HG03469 (cell line): Measurements from ENCODE around the gene FOXO6.

Source experiments
- ATAC-seq: cut with Tn5 transposase; IDR thresholded peaks from one replicate; pipeline ENCODE4 v1.9.1; 2021; ENCODE audit warnings: mild to moderate bottlenecking, moderate library complexity, moderate number of reproducible peaks; ENCODE audit not compliant: unreplicated experiment

FOXO6 gene

DNA sequence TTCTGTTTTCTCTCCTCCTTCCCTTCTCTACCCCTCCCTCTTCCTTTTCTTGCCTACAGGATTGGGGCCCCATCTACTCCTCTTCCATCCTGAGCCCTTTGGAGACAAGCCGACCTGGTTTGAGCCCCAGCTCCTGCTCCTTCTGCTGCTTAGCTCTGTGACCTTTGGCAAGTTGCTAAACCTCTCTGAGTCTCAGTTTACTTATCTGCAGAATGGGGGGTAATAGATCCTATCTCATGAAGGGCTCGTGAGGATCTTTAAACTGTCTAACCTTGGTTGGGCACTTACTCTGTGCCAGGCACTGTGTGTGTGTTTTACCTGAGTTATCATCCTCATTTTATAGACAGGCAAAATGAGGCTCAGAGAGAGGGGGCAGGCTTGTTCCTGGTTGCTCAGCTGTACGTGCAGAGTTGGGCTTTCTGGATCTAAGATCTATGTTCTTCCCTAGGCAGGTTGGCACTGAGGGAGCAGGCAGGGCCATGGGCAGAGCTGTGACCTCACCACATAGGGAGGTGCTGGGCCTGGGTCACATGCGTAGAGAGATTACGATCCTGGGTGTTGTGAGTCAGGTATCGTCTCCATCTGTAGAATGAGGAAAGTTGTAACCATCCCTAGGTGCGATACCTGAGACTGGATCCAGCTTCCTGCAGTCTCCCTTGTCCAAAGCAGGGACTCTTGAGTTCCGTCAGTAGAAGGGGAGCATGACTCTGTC lies 58.5 kb downstream of the FOXO6 start:
- no peak for ATAC-seq

- no peak for ATAC-seq
These were observed 59.1 kb downstream of the FOXO6 start for GRCh38 chr1:41420351-41420750.

GRCh38 chr1:41420860-41421259 lies 59.6 kb downstream of the FOXO6 start:
- no peak for ATAC-seq

DNA sequence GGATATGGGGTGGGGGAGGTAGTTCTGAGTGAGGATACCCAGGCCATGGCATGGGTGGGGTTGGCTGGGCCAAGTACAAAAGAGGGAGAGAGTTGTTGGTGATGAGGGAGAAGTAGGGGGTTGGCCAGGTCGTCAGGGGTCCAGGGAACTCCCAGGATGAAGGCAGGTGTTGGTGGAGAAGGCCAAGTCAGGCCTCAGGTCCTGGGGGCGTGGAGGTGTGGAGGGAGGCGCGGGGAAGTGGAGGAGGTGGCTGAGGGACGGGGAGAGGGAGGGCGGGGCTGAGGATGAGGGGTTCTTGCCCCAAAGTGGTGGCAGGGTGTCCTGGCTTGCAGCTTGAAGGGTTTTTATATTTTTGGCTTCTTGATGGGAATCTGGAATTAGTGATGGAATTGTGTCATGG lies 61.1 kb downstream of the FOXO6 start:
- ATAC-seq, result no peak

- no peak for ATAC-seq
These were observed 62.4 kb downstream of the FOXO6 start for GRCh38 chr1:41423511-41424191.

DNA sequence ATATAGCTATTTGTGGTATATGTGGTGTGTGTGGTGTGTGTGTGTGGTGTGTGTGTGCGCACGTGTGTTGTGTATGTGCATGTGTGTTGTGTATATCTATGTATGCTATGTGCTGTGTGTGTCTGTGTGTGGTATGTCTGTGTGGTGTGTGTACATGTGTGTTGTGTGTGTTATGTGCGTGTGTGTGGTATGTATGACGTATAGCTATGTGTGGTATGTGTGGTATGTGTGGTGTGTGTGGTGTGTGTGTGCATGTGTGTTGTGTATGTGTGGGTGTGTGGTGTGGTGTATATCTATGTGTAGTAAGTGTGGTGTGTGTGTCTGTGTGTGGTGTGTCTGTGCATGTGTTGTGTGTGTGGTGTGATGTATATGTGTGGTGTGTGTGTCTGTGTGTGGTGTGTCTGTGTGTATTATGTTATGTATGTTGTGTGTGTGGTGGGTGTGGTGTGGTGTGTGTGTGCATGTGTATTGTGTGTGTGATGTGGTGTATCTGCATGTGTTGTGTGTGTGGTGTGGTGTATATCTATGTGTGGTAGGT lies 63.4 kb downstream of the FOXO6 start:
- ATAC-seq, result no peak

DNA sequence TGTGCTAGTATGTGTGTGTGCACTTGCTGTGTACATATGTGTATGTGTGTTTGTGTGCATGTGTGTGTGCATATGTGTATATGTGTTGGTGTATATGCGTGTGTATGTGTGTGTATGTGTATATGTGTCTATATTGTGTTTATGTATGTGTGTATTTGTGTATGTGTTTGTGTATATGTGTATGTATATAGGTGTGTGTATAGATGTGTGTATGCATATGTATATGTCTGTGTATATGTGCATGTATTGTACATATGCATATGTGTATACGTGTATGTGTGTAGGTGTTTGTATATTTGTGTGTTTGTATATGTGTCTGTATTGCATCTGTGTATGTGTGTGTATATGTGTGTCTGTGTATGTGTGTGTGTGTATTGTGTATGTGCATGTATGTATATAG lies 64.1 kb downstream of the FOXO6 start:
- no peak for ATAC-seq

DNA sequence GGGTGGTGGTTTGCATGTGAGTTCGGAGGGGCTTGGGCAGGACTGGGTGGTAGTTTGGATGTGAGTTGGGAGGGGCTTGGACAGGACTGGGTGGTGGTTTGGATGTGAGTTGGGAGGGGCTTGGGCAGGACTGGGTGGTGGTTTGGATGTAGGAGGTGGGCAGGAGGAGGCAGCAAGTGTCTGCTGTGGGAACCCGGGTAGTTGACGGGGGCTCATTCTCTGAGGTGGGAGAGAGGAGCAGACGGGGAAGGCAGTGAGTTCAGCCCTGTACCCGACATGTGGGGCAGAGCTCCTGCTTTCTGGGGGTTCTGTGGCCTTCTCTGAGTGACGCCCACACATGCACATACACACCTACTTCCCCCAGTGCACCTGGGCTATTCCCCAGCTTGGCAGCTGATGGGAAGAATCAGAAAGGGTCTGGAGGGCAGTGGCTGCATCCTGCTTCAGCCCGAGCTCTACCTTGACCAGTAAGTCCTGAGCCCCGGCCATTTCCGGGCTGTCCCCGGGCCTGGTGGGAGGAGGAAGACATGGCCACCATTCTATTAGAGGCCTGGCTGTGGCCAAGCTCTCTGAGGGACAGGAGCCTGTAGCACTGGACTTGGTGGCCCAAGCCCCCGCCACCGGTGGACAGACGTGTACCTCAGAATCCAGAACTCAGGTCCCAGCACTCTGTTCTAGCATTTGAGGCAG lies 65.1 kb downstream of the FOXO6 start:
- ATAC-seq, result no peak

GRCh38 chr1:41427122-41427913 lies 66.1 kb downstream of the FOXO6 start:
- no peak for ATAC-seq

GRCh38 chr1:41427916-41428737 lies 66.9 kb downstream of the FOXO6 start:
- no peak for ATAC-seq

- ATAC-seq, result no peak
These were observed 67.8 kb downstream of the FOXO6 start for GRCh38 chr1:41428738-41429640.

DNA sequence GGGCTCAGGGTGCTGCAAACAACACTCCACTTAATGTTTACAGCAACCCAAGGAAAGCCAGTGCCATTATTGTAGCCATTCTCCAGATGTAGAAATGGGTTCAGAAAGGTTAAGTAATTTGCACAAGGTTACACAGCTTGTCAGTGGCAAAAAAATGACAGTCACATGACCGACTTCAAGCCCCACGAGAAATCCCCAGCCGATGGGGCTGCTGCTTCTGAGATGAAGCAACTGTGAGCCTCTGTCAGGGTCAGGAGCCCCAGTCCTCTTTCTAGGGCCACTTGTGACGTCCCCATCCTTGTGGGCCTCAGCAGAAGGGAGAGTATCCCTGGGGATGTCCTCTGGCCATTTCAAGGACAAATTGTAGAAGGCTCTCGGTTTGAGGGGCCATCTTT lies 68.4 kb downstream of the FOXO6 start:
- ATAC-seq, result no peak

- ATAC-seq, result no peak
These were observed 68.8 kb downstream of the FOXO6 start for GRCh38 chr1:41430069-41430468.

DNA sequence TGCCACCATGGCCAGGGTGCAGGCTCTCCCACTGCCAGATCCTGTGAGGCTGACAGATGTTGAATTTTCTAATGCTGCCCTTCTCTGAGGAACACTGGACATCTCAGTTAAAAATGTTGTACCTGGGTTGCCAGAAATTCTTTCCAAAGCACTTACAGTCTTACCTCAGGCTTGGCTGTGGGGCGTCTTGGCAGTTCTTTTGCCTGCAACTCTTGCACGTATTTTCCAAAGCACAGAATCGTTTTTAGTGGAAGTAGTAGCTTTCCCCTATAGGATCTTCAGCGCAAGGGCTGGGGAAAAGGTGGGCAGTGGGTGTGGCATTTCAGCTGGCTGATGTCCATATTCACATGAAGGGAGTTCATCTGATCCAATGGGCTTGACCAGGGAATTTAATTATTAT lies 69.3 kb downstream of the FOXO6 start:
- ATAC-seq, result no peak

DNA sequence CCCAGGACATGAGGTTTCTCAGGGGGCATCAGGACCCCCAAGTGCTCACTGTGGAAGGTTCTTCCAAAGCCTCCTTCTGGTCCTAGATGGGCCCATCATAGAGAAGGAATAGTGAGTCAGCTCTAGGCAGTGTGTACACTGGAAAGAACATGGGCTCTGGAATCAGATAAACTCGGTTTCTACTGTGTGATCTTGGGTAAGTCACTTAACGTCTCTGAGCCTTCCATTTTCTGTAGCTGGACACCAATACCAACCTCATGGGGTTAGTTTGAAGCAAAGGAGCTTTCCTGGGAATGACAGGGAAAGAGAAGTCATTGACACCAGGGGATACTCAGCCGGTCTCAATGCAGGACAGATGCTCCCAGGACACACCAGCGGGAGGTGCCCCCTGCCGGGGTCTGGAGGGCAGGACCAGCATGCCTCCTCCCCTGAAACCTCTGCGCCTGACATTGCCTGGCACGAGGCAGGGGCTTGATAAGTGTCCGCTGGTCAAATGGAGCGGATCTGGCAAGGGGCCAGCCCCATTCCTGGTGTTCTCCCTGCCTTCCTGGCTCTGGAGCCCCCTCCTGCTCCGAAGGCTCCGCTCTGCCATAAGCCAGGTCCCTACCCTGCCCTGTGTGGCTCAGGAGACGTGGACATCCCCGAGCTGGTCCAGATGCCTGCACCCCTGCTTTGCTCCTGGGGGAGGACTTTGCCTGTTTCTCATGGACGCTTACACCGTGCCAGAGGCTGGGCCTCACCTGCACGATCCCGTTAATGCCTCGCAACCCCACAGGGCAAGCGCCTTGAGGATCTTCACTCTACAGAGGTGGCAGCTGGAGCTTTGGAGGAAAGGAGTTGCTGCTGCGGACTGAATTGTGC lies 70.5 kb downstream of the FOXO6 start:
- no peak for ATAC-seq
